GM10248 (cell line): ENCODE results near the gene PARD3B.

ENCODE experiments used
- CTCF ChIA-PET: fragments of 300-600 bp; sonication (Branson Sonifier 250); formaldehyde crosslinking; extraction: SDS; loops from one replicate; lab custom pipeline; 2021; ENCODE audit warnings: antibody characterized with exemption; lab: Yijun Ruan, JAX
- POLR2A ChIA-PET: fragments of 350-650 bp; sonication (Branson Sonifier 250); formaldehyde crosslinking; extraction: SDS; loops from one replicate; lab custom pipeline; 2020; ENCODE audit warnings: antibody characterized with exemption; lab: Yijun Ruan, JAX
- DNase-seq: peaks from one replicate; pipeline ENCODE4 v3.0.0; 2012; ENCODE audit errors: extremely low spot score
- TF ChIP-seq, protein P1 (sequence below): IDR thresholded peaks from 2 replicates; pipeline ENCODE4 v1.5.1; 2012; ENCODE audit warnings: mild to moderate bottlenecking, low read depth; ENCODE audit errors: extremely low read depth, missing control alignments, control extremely low read depth

Gene PARD3B

DNA sequence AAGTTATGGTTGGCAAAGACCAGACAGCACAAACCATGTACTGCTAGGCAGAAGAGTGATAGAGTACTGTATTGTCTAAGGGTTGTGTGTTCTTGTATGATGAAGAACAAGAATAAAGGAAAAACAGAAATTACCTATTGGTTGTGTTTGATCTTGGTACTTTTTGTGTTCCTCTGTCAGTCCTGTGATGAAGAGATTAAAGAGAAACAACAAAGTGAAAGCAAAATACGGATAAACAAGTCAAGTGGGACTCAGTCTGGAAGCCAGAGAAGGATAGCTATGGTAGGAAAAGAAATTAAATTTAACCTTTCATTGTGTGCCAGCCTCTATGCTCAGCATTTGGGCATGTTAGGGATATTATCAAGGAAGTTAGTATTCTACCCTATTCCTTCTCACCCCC, 413.1 kb downstream of the PARD3B start:
- DNase-seq: no peak
- POLR2A ChIA-PET: no interaction called here

DNA sequence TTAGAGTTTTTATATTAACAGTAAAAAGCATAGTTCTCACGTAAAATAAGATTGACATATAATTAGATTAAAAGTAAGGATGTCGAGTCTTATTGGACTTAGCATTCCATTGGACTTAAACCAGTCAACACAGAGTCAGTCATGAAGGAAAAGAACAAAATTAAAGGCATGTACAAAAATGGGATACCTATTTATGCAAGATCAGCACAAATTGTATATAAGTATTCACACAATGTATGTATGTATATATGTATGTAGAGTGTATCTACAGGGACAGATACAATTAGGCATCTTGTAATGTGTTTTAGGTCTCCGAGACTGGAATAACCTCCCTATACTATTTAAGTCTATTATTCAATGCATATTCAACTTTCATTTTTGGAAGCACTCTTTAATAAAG, 419.1 kb downstream of the PARD3B start:
- POLR2A ChIA-PET: no interaction called here
- TF ChIP-seq, protein P1, sequence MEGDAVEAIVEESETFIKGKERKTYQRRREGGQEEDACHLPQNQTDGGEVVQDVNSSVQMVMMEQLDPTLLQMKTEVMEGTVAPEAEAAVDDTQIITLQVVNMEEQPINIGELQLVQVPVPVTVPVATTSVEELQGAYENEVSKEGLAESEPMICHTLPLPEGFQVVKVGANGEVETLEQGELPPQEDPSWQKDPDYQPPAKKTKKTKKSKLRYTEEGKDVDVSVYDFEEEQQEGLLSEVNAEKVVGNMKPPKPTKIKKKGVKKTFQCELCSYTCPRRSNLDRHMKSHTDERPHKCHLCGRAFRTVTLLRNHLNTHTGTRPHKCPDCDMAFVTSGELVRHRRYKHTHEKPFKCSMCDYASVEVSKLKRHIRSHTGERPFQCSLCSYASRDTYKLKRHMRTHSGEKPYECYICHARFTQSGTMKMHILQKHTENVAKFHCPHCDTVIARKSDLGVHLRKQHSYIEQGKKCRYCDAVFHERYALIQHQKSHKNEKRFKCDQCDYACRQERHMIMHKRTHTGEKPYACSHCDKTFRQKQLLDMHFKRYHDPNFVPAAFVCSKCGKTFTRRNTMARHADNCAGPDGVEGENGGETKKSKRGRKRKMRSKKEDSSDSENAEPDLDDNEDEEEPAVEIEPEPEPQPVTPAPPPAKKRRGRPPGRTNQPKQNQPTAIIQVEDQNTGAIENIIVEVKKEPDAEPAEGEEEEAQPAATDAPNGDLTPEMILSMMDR: no peak
- DNase-seq: no peak
- CTCF ChIA-PET: no interaction called here

More for the DNA sequence above, 413.1 kb downstream of the PARD3B start:
- TF ChIP-seq, protein P1: no peak
- CTCF ChIA-PET: no interaction called here

DNA sequence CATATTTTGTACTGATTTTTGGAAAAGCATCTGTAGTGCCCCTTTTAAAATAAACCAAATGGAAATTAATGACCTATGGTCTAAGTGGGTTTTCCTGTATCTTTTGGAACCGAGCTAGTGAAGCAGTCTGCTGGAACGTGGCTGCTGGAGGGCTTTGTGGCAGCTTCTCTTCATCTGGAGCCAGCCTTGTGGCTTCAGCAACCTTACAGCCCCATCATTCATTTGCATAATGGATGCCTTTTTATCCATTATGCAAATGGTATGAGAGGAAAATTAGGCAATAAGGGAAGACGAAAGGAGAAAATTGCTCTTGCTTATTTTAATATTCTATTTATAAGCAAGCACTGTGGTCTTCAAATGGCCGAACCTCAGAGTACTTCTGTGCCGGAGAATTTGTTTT, 421.0 kb downstream of the PARD3B start:
- ChIA-PET CTCF (interaction anchor here (1.2 to 1.6 kb wide), 2 partner anchors 14 to 20 kb away, joined by 4 read pairs; no protein-coding TSS in a partner anchor), POLR2A (no interaction called here)
- TF ChIP-seq, protein P1: no peak

DNA sequence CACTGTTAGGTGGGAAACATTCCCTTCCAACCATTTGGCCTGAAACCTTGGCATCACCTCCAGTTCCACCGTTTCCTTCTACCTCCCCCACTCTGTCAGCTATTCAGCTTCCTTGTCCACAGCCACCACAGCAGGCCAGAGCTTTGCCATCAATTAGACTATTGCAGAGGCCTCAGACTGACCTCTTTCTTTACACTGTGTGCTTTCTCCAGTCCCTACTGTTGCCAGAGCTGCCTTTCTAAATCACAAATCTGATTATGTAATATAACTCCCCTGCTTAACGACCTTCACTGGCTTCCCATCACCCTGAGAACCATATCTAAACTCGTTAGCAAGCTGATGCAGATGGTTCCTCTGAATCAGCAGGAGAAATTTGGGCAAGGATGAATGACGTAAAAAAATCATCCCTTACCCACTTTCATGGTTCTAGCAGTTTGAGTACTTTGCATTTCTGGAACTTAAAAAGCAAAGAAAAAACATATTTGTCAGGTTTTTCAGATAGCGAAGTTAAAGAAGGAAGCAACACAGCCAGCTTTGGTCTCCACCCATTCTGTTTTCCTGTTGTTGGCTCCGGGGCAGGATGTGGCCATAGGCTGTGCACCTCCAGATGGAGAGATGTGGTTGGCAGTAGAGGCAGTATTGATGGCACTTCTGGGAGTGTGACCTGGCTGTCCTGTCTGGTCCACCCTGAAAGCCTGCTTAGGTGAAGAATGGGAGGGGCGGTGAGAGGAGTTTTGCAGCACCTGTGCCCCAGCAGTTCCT, 422.1 kb downstream of the PARD3B start:
- ChIA-PET POLR2A (no interaction called here), CTCF (interaction anchor here (1.2 kb wide), 1 partner anchor 21 kb away, joined by 4 read pairs; no protein-coding TSS in a partner anchor)
- DNase-seq: no peak
- TF ChIP-seq, protein P1: no peak

More for the DNA sequence above, 421.0 kb downstream of the PARD3B start:
- DNase-seq: no peak

DNA sequence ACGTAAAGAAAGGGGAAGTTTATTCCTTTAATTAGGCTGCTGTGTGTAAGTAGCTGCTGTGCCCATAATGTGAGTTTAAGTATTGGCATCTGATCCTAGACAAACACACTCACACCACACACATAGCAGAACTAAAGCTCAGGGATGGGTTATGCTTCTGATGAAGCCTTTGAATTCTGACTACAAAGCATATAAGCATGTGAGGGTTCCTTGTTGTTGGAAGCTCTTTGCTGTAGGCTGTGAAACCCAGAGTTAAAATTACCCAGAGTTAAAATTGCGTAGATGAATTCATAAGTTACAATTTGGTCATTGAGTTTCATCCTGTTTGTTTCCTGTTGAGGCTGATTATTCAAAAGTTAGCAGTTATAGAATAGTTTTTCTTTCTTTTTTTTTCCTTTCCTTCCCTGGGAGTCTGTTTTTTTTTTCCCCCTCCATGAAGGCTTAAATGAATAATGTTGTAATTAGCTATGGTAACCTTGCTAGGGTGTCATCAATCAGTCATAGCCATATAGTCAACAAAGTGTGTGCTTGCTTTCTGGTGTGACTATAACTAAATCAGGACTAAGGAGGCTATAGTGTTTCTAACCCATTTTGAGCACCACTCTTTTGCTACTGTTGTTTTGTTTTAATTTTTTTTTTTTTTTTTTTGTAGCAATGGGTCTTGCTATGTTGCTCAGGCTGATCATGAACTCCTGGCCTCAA, 426.1 kb downstream of the PARD3B start:
- CTCF ChIA-PET: interaction anchor here (1.0 kb wide), 3 partner anchors 9 to 38 kb away, joined by 3 to 4 read pairs (median 4); no protein-coding TSS in a partner anchor
- POLR2A ChIA-PET: no interaction called here
- DNase-seq: no peak
- TF ChIP-seq, protein P1: no peak

DNA sequence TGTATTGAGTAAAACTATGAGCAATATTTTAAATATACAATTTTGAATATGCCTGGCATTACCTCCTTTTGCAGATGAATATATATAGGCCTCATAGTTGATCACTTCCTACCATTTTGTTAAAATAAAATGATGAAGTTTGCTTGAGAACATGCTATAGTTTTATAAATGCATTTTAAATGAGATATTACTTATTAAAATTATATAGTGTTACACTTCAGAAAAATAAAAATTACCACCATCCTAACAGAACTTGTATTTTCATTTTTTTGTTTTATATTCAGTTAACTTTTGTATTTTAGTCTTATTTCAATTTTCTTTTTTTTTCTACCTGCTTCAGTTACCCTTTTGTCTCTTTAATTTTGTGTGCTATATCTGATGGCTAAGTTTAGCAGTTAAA, 426.9 kb downstream of the PARD3B start:
- ChIA-PET CTCF (interaction anchor here (0.6 kb wide), 1 partner anchor 1001 kb away, joined by 3 read pairs; no protein-coding TSS in a partner anchor), POLR2A (no interaction called here)
- no peak for DNase-seq
- TF ChIP-seq, protein P1: no peak
